Stimulated activated memory B cell treated with anti-CD40 and anti-IgM and Interleukin-4, amounts not matched to agents 10 μg/mL and 1 μg/mL and 100 μg/mL, for 72 hours (primary cell): ENCODE data around the gene PCSK7.
A peak's percentile ranks its signal among the peaks of the same experiment; 100 is the strongest.

Experiments used
- ATAC-seq: fragments of 150-1000 bp; cut with Tn5 transposase; 2 replicates; pipeline ENCODE4 v1.10.0; 2021
- H3K27ac Mint-ChIP-seq: one replicate; pipeline ENCODE4 v1.8.0; 2022; ENCODE audit warnings: mild to moderate bottlenecking, mixed read lengths
- H3K27me3 Mint-ChIP-seq: one replicate; pipeline ENCODE4 v1.8.0; 2022; ENCODE audit warnings: mixed read lengths
- H3K36me3 Mint-ChIP-seq: one replicate; pipeline ENCODE4 v1.8.0; 2022; ENCODE audit warnings: mixed read lengths
- H3K4me1 Mint-ChIP-seq: one replicate; pipeline ENCODE4 v1.8.0; 2022; ENCODE audit warnings: mixed read lengths
- H3K4me3 Mint-ChIP-seq: one replicate; pipeline ENCODE4 v1.8.0; 2022; ENCODE audit warnings: mild to moderate bottlenecking, moderate library complexity, mixed read lengths
- H3K9me3 Mint-ChIP-seq: one replicate; pipeline ENCODE4 v1.8.0; 2022; ENCODE audit warnings: mixed read lengths

The PCSK7 gene

GRCh38 chr11:117223741-117224689 is 7.9 kb downstream of the PCSK7 start:
- Mint-ChIP-seq H3K27me3 (no peaks in the 10 kb centered on the region), H3K9me3 (no peaks in the 10 kb centered on the region), H3K4me1 (peaks cover 21% of the 10 kb centered on the region), H3K27ac (peak overlapping the region; percentile 27), H3K36me3 (peaks cover 85% of the 10 kb centered on the region), H3K4me3 (no peak overlapping the region)
- no peak for ATAC-seq

- no peak for ATAC-seq
- Mint-ChIP-seq H3K4me1 (peaks cover 18% of the 10 kb centered on the region), H3K36me3 (peaks cover 85% of the 10 kb centered on the region), H3K9me3 (no peaks in the 10 kb centered on the region), H3K4me3 (no peak overlapping the region), H3K27me3 (no peaks in the 10 kb centered on the region), H3K27ac (no peak overlapping the region)
Measured at GRCh38 chr11:117222991-117223740, 8.7 kb downstream of the PCSK7 start.

GRCh38 chr11:117221775-117222517 is 9.9 kb downstream of the PCSK7 start:
- no peaks in the 10 kb centered on the region for H3K27me3 Mint-ChIP-seq
- H3K36me3 Mint-ChIP-seq: peaks cover 88% of the 10 kb centered on the region
- H3K4me1 Mint-ChIP-seq: peaks cover 14% of the 10 kb centered on the region
- H3K27ac Mint-ChIP-seq: no peak overlapping the region
- no peaks in the 10 kb centered on the region for H3K9me3 Mint-ChIP-seq
- H3K4me3 Mint-ChIP-seq: no peak overlapping the region
- ATAC-seq: no peak

GRCh38 chr11:117220999-117221774 is 10.7 kb downstream of the PCSK7 start:
- Mint-ChIP-seq H3K27me3 (no peaks in the 10 kb centered on the region), H3K9me3 (no peaks in the 10 kb centered on the region), H3K4me1 (peaks cover 7% of the 10 kb centered on the region), H3K27ac (no peak overlapping the region), H3K4me3 (no peak overlapping the region), H3K36me3 (peaks cover 86% of the 10 kb centered on the region)
- ATAC-seq: no peak

GRCh38 chr11:117220568-117220967 is 11.3 kb downstream of the PCSK7 start:
- Mint-ChIP-seq H3K4me1 (peaks cover 7% of the 10 kb centered on the region), H3K36me3 (peaks cover 81% of the 10 kb centered on the region), H3K9me3 (no peaks in the 10 kb centered on the region), H3K27me3 (no peaks in the 10 kb centered on the region), H3K4me3 (no peak overlapping the region), H3K27ac (no peak overlapping the region)
- no peak for ATAC-seq

- no peaks in the 10 kb centered on the region for H3K9me3 Mint-ChIP-seq
- H3K36me3 Mint-ChIP-seq: peaks cover 75% of the 10 kb centered on the region
- no peak for ATAC-seq
- no peak overlapping the region for H3K27ac Mint-ChIP-seq
- H3K27me3 Mint-ChIP-seq: no peaks in the 10 kb centered on the region
- peaks cover 7% of the 10 kb centered on the region for H3K4me1 Mint-ChIP-seq
- H3K4me3 Mint-ChIP-seq: no peak overlapping the region
Measured at GRCh38 chr11:117219995-117220394, 11.9 kb downstream of the PCSK7 start.

GRCh38 chr11:117219455-117219854 is 12.4 kb downstream of the PCSK7 start:
- H3K27ac Mint-ChIP-seq: peak overlapping the region; percentile 74
- no peak overlapping the region for H3K4me3 Mint-ChIP-seq
- H3K27me3 Mint-ChIP-seq: no peaks in the 10 kb centered on the region
- H3K9me3 Mint-ChIP-seq: no peaks in the 10 kb centered on the region
- peaks cover 75% of the 10 kb centered on the region for H3K36me3 Mint-ChIP-seq
- H3K4me1 Mint-ChIP-seq: peaks cover 7% of the 10 kb centered on the region
- ATAC-seq: no peak

- Mint-ChIP-seq H3K36me3 (peaks cover 75% of the 10 kb centered on the region), H3K27me3 (no peaks in the 10 kb centered on the region), H3K4me3 (no peak overlapping the region), H3K27ac (peak overlapping the region; percentile 74), H3K4me1 (peaks cover 7% of the 10 kb centered on the region), H3K9me3 (no peaks in the 10 kb centered on the region)
- no peak for ATAC-seq
Measured at GRCh38 chr11:117219001-117219400, 12.9 kb downstream of the PCSK7 start.

- Mint-ChIP-seq H3K4me3 (no peak overlapping the region), H3K36me3 (peaks cover 73% of the 10 kb centered on the region), H3K27me3 (no peaks in the 10 kb centered on the region), H3K4me1 (peaks cover 7% of the 10 kb centered on the region), H3K27ac (no peak overlapping the region), H3K9me3 (no peaks in the 10 kb centered on the region)
- ATAC-seq: no peak
Measured at GRCh38 chr11:117218133-117218915, 13.5 kb downstream of the PCSK7 start.

GRCh38 chr11:117217141-117218084 is 14.5 kb downstream of the PCSK7 start:
- no peaks in the 10 kb centered on the region for H3K27me3 Mint-ChIP-seq
- H3K4me1 Mint-ChIP-seq: peaks cover 7% of the 10 kb centered on the region

GRCh38 chr11:117214404-117215110 is 17.3 kb downstream of the PCSK7 start:
- Mint-ChIP-seq H3K9me3 (no peaks in the 10 kb centered on the region), H3K4me3 (no peak overlapping the region), H3K4me1 (peaks cover 7% of the 10 kb centered on the region), H3K36me3 (peaks cover 77% of the 10 kb centered on the region), H3K27me3 (no peaks in the 10 kb centered on the region), H3K27ac (no peak overlapping the region)
- ATAC-seq: no peak

More at GRCh38 chr11:117217141-117218084, 14.5 kb downstream of the PCSK7 start:
- no peak for ATAC-seq
- Mint-ChIP-seq H3K9me3 (no peaks in the 10 kb centered on the region), H3K4me3 (no peak overlapping the region), H3K27ac (no peak overlapping the region), H3K36me3 (peaks cover 77% of the 10 kb centered on the region)

- no peaks in the 10 kb centered on the region for H3K27me3 Mint-ChIP-seq
- no peak overlapping the region for H3K4me3 Mint-ChIP-seq
- ATAC-seq: no peak
- H3K9me3 Mint-ChIP-seq: no peaks in the 10 kb centered on the region
- H3K4me1 Mint-ChIP-seq: no peaks in the 10 kb centered on the region
- H3K36me3 Mint-ChIP-seq: peaks cover 65% of the 10 kb centered on the region
- H3K27ac Mint-ChIP-seq: peak overlapping the region; percentile 17
Measured at GRCh38 chr11:117212697-117213355, 19.0 kb downstream of the PCSK7 start.
